ENCODE data around the gene NEU4. TPM values are rescaled to one million over a fixed set of nuclear protein-coding genes. Genes with fewer than 3 reads are reported as not detected.
"Not testable (repeated sequence)": the region's sequence is repeated elsewhere in the genome, so short reads cannot be mapped to it uniquely, and the experiment has no call there.

The NEU4 gene
- total RNA-seq, 1 experiment from 2014 or later = not detected

- POLR2A ChIA-PET = no interaction called here
- no peak for DNase-seq (ENCODE audit: unreplicated experiment)
- H3K4me1 Mint-ChIP-seq (ENCODE audit: insufficient read depth, unreplicated experiment) = no peaks in the 10 kb centered on the region
- no peak overlapping the region for H3K4me3 Mint-ChIP-seq (ENCODE audit: unreplicated experiment)
- peaks cover 22% of the 10 kb centered on the region for H3K27me3 Mint-ChIP-seq (ENCODE audit: insufficient read depth, unreplicated experiment)
- peaks cover 6% of the 10 kb centered on the region for H3K36me3 Mint-ChIP-seq (ENCODE audit: insufficient read depth, unreplicated experiment)
- TF ChIP-seq CTCF (IDR thresholded peaks at IDR 0.05; ENCODE audit: unreplicated experiment) = no peak
- H3K9me3 Mint-ChIP-seq (ENCODE audit: unreplicated experiment) = peaks cover 16% of the 10 kb centered on the region
- intact Hi-C loops (cut with micrococcal nuclease) = no loop called here
- H3K27ac Mint-ChIP-seq (ENCODE audit: low read depth, unreplicated experiment) = no peak overlapping the region
- CTCF ChIA-PET = no interaction called here
- no TSS peak for BruUV-seq (replicated peaks)
Measured at GRCh38 chr2:241820625-241821384, 11.8 kb downstream of the NEU4 start.

- intact Hi-C loops (cut with micrococcal nuclease) = no loop called here
- POLR2A ChIA-PET = no interaction called here
- Mint-ChIP-seq H3K4me1 (ENCODE audit: insufficient read depth, unreplicated experiment) (no peaks in the 10 kb centered on the region), H3K27ac (ENCODE audit: low read depth, unreplicated experiment) (no peak overlapping the region), H3K4me3 (ENCODE audit: unreplicated experiment) (no peak overlapping the region), H3K9me3 (ENCODE audit: unreplicated experiment) (peaks cover 16% of the 10 kb centered on the region), H3K36me3 (ENCODE audit: insufficient read depth, unreplicated experiment) (peaks cover 6% of the 10 kb centered on the region), H3K27me3 (ENCODE audit: insufficient read depth, unreplicated experiment) (peaks cover 22% of the 10 kb centered on the region)
- no peak for TF ChIP-seq CTCF (IDR thresholded peaks at IDR 0.05; ENCODE audit: unreplicated experiment)
- DNase-seq (ENCODE audit: unreplicated experiment) = no peak
- CTCF ChIA-PET = no interaction called here
- BruUV-seq (replicated peaks) = no TSS peak
Measured at GRCh38 chr2:241821460-241822263, 12.7 kb downstream of the NEU4 start.

- Mint-ChIP-seq H3K9me3 (ENCODE audit: unreplicated experiment) (peaks cover 16% of the 10 kb centered on the region), H3K4me1 (ENCODE audit: insufficient read depth, unreplicated experiment) (no peaks in the 10 kb centered on the region), H3K27me3 (ENCODE audit: insufficient read depth, unreplicated experiment) (peaks cover 22% of the 10 kb centered on the region), H3K4me3 (ENCODE audit: unreplicated experiment) (no peak overlapping the region), H3K27ac (ENCODE audit: low read depth, unreplicated experiment) (no peak overlapping the region), H3K36me3 (ENCODE audit: insufficient read depth, unreplicated experiment) (peaks cover 6% of the 10 kb centered on the region)
- CTCF ChIA-PET = no interaction called here
- BruUV-seq (replicated peaks) = no TSS peak
- POLR2A ChIA-PET = no interaction called here
- no peak for DNase-seq (ENCODE audit: unreplicated experiment)
- intact Hi-C loops (cut with micrococcal nuclease) = no loop called here
- TF ChIP-seq CTCF (IDR thresholded peaks at IDR 0.05; ENCODE audit: unreplicated experiment) = no peak
Measured at GRCh38 chr2:241822264-241822623, 13.3 kb downstream of the NEU4 start.

GRCh38 chr2:241823531-241824437 is 14.8 kb downstream of the NEU4 start:
- Mint-ChIP-seq H3K36me3 (ENCODE audit: insufficient read depth, unreplicated experiment) (peaks cover 12% of the 10 kb centered on the region), H3K9me3 (ENCODE audit: unreplicated experiment) (peaks cover 16% of the 10 kb centered on the region), H3K27me3 (ENCODE audit: insufficient read depth, unreplicated experiment) (peaks cover 22% of the 10 kb centered on the region)
- DNase-seq (ENCODE audit: unreplicated experiment); H3K27ac Mint-ChIP-seq (ENCODE audit: low read depth, unreplicated experiment); CTCF ChIA-PET; BruUV-seq (replicated peaks); H3K4me3 Mint-ChIP-seq (ENCODE audit: unreplicated experiment); intact Hi-C loops (cut with micrococcal nuclease); POLR2A ChIA-PET; H3K4me1 Mint-ChIP-seq (ENCODE audit: insufficient read depth, unreplicated experiment): not testable (repeated sequence)
